ENCODE results near the gene CHST1.

CHST1 gene

GRCh38 chr11:45673441-45673840, 8.0 kb upstream of the CHST1 start:
- DNase-seq: no peak

- no peak for DNase-seq
These were observed 7.2 kb upstream of the CHST1 start for GRCh38 chr11:45672593-45672992.

- no peak for DNase-seq
These were observed 6.1 kb upstream of the CHST1 start for GRCh38 chr11:45671246-45672171.

GRCh38 chr11:45670386-45671135, 5.1 kb upstream of the CHST1 start:
- no peak for DNase-seq

GRCh38 chr11:45669956-45670355, 4.5 kb upstream of the CHST1 start:
- DNase-seq: no peak

- DNase-seq: no peak
These were observed 3.7 kb upstream of the CHST1 start for GRCh38 chr11:45669146-45669545.

GRCh38 chr11:45667929-45668680, 2.7 kb upstream of the CHST1 start:
- no peak for DNase-seq

GRCh38 chr11:45666648-45667642, 1.5 kb upstream of the CHST1 start:
- DNase-seq: no peak

- DNase-seq: no peak
These were observed 668 bp upstream of the CHST1 start for GRCh38 chr11:45665933-45666647.

- DNase-seq: no peak
These were observed 831 bp downstream of the CHST1 start for GRCh38 chr11:45664376-45665205.

GRCh38 chr11:45663486-45664375, 1.7 kb downstream of the CHST1 start:
- DNase-seq: no peak

- DNase-seq: no peak
These were observed 2.5 kb downstream of the CHST1 start for GRCh38 chr11:45662665-45663485.

- DNase-seq: no peak
These were observed 3.2 kb downstream of the CHST1 start for GRCh38 chr11:45662096-45662664.

- DNase-seq: no peak
These were observed 3.9 kb downstream of the CHST1 start for GRCh38 chr11:45661439-45662055.

- no peak for DNase-seq
These were observed 4.5 kb downstream of the CHST1 start for GRCh38 chr11:45660729-45661438.

GRCh38 chr11:45659818-45660160, 5.6 kb downstream of the CHST1 start:
- DNase-seq: no peak
